ENCODE data around the gene PRKAG2. TPM values are rescaled to one million over a fixed set of nuclear protein-coding genes. Genes with fewer than 3 reads are reported as not detected.
A peak's percentile ranks its signal among the peaks of the same experiment; 100 is the strongest.

Gene PRKAG2
- polyA plus RNA-seq, 1 of the 3 experiments (the other 2 are of a cell fraction): 51.6 TPM

DNA sequence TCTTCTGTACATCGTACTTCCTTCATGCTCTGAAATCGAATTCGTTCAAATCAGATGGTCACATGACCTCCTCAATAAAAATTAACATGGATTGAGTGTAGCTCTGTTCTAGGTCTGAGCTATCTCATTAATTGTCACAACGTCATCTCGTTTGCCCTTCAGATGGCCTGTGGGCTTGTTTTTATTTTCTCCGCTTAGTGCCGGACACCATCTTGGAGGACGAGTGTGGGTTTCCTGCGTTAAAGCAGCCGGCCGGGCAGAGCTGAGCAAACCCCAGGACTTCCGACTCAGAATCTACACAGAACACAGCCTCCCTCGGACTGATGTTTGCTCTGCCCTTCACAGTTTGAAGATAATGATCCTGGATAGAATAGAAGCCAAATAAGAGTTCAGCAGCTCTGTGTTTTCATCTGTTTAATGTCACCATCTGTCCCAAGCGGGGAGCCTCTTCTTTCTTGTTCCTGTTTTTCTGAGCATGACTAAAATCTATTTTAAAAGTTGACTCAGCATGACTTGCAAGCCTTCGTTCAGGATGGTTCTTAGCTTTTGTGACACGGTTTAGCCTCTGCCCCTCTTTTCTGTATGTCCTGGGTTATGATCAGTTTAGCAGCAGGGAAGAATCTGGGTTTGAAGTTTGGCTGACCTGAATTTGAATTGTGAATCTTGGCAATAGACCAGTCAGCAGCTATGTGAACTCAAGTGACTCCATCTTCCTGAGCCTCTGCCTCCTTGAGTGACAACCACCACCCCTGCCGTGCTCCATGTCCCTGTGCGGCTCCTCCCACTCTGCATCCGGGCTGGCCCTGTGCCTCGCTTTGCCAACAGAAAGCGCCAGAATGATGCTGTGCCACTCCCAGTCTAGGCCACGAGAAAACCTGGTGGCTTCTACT is 48.8 kb upstream of the PRKAG2 start:
- Histone ChIP-seq H2AFZ (ENCODE audit: low read depth) (no peak overlapping the region), H3K9me2 (no peaks in the 10 kb centered on the region), H3K9me3 (no peaks in the 10 kb centered on the region), H3K79me2 (ENCODE audit: insufficient read depth) (no peaks in the 10 kb centered on the region), H3K9ac (no peak overlapping the region), H3K36me3 (replicated peaks in 1 of 2; ENCODE audit: control insufficient read depth in 1 of 2, insufficient read depth in 2 of 2, low read length in 1 of 2) (no peaks in the 10 kb centered on the region), H4K20me1 (ENCODE audit: insufficient read depth) (no peaks in the 10 kb centered on the region), H3K4me3 (ENCODE audit: low read depth in 2 of 2, low read length in 1 of 2) (no peak overlapping the region), H3K4me2 (no peak overlapping the region), H3K4me1 (ENCODE audit: control insufficient read depth in 1 of 2, insufficient read depth in 2 of 2, low read depth in 1 of 2, low read length in 1 of 2) (peaks cover 0 to 3% of the 10 kb centered on the region in 2 experiments; a peak in 1 of 4 replicates), H3K27ac (ENCODE audit: low read depth in 2 of 2, low read length in 1 of 2) (0 out of 4 replicates have a peak overlapping the region, but pooled peaks of 1 of the 2 experiments have one; percentile 1), H3F3A (replicated peaks; ENCODE audit: insufficient read depth) (no peaks in the 10 kb centered on the region), H3K27me3 (ENCODE audit: insufficient read depth) (peaks cover 3% of the 10 kb centered on the region; the same call in 1 of the 2 replicates)
- TF ChIP-seq MEF2A (IDR thresholded peaks at IDR 0.05; ENCODE audit: borderline replicate concordance, low read depth) (no peak), FOXM1 (IDR thresholded peaks at IDR 0.05; ENCODE audit: low read depth) (no peak), ELF1 (IDR thresholded peaks at IDR 0.05) (no peak), SIN3A (IDR thresholded peaks at IDR 0.05; ENCODE audit: borderline replicate concordance, low read depth, low read length) (no peak), CHD2 (IDR thresholded peaks at IDR 0.05; ENCODE audit: low read length, partially characterized antibody) (no peak)
- TF ChIP-seq, protein P1, sequence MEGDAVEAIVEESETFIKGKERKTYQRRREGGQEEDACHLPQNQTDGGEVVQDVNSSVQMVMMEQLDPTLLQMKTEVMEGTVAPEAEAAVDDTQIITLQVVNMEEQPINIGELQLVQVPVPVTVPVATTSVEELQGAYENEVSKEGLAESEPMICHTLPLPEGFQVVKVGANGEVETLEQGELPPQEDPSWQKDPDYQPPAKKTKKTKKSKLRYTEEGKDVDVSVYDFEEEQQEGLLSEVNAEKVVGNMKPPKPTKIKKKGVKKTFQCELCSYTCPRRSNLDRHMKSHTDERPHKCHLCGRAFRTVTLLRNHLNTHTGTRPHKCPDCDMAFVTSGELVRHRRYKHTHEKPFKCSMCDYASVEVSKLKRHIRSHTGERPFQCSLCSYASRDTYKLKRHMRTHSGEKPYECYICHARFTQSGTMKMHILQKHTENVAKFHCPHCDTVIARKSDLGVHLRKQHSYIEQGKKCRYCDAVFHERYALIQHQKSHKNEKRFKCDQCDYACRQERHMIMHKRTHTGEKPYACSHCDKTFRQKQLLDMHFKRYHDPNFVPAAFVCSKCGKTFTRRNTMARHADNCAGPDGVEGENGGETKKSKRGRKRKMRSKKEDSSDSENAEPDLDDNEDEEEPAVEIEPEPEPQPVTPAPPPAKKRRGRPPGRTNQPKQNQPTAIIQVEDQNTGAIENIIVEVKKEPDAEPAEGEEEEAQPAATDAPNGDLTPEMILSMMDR (IDR thresholded peaks at IDR 0.05): no peak
- peak; percentile 38 for DNase-seq
- ChIA-PET CTCF (interaction anchor here (0.7 to 1.2 kb wide), 2 partner anchors 142 to 143 kb away, joined by 4 read pairs; no protein-coding TSS in a partner anchor), POLR2A (no interaction called here)
- WGBS (ENCODE audit: low lambda C conversion rate): 58% methylated on average over 22 of the region's 22 CpGs

DNA sequence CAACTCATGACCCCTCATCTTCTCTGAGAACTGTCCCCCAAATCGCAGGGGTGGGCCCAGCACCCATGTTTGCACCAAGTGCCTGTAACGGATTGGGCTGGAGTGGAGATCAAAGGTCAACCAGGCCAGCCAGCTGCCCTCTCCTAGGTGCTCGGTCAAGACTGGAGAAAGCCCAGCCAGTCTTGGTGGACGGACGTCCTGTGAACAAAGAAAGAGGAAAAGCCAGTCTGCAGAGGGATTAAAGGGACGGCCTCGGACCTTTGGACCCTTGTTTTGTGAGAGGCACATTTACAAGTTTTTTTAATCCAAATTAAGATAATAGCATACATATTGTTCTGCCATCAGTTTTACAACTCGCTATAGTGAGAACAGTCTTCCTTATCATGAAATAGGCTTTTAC is 47.6 kb upstream of the PRKAG2 start:
- no peak overlapping the region for H3K4me3 ChIP-seq (ENCODE audit: low read depth in 2 of 2, low read length in 1 of 2)
- no peak overlapping the region for H2AFZ ChIP-seq (ENCODE audit: low read depth)
- no peak overlapping the region for H3K9ac ChIP-seq
- H3K27me3 ChIP-seq (ENCODE audit: insufficient read depth): peaks cover 3% of the 10 kb centered on the region; the same call in 1 of the 2 replicates
- 73% methylated on average over 8 of the region's 8 CpGs for WGBS (ENCODE audit: low lambda C conversion rate)
- H3K4me1 ChIP-seq (ENCODE audit: control insufficient read depth in 1 of 2, insufficient read depth in 2 of 2, low read depth in 1 of 2, low read length in 1 of 2): peaks cover 0 to 3% of the 10 kb centered on the region in 2 experiments; a peak in 1 of 4 replicates
- no peaks in the 10 kb centered on the region for H3K79me2 ChIP-seq (ENCODE audit: insufficient read depth)
- POLR2A ChIA-PET: no interaction called here
- no peaks in the 10 kb centered on the region for H4K20me1 ChIP-seq (ENCODE audit: insufficient read depth)
- H3K9me3 ChIP-seq: no peaks in the 10 kb centered on the region
- no peak overlapping the region for H3K4me2 ChIP-seq
- no peak overlapping the region for H3K27ac ChIP-seq (ENCODE audit: low read depth in 2 of 2, low read length in 1 of 2)
- no peaks in the 10 kb centered on the region for H3K9me2 ChIP-seq
- no peaks in the 10 kb centered on the region for H3K36me3 ChIP-seq (replicated peaks in 1 of 2; ENCODE audit: control insufficient read depth in 1 of 2, insufficient read depth in 2 of 2, low read length in 1 of 2)
- TF ChIP-seq MEF2A (IDR thresholded peaks at IDR 0.05; ENCODE audit: borderline replicate concordance, low read depth) (no peak), FOXJ3 (CRISPR knock-in tag; IDR thresholded peaks at IDR 0.05) (no peak), EP300 (IDR thresholded peaks at IDR 0.05; ENCODE audit: borderline replicate concordance in 1 of 2, low read depth in 1 of 2, low read length in 1 of 2) (no peak), MXI1 (IDR thresholded peaks at IDR 0.05; ENCODE audit: low read depth, low read length) (no peak), POLR2AphosphoS5 (IDR thresholded peaks at IDR 0.05; ENCODE audit: low read depth, low read length) (no peak), GATA2 (CRISPR knock-in tag; IDR thresholded peaks at IDR 0.05) (no peak), EZH2phosphoT487 (IDR thresholded peaks at IDR 0.05; ENCODE audit: borderline replicate concordance, low read depth) (no peak), FOXM1 (IDR thresholded peaks at IDR 0.05; ENCODE audit: low read depth) (no peak), RAD21 (IDR thresholded peaks at IDR 0.05; ENCODE audit: low read length) (no peak), NFIC (IDR thresholded peaks at IDR 0.05; ENCODE audit: borderline replicate concordance) (no peak), CHD2 (IDR thresholded peaks at IDR 0.05; ENCODE audit: low read length, partially characterized antibody) (no peak)
- TF ChIP-seq, protein P2, sequence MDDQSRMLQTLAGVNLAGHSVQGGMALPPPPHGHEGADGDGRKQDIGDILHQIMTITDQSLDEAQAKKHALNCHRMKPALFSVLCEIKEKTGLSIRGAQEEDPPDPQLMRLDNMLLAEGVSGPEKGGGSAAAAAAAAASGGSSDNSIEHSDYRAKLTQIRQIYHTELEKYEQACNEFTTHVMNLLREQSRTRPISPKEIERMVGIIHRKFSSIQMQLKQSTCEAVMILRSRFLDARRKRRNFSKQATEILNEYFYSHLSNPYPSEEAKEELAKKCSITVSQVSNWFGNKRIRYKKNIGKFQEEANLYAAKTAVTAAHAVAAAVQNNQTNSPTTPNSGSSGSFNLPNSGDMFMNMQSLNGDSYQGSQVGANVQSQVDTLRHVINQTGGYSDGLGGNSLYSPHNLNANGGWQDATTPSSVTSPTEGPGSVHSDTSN (IDR thresholded peaks at IDR 0.05): no peak
- TF ChIP-seq, protein P3, sequence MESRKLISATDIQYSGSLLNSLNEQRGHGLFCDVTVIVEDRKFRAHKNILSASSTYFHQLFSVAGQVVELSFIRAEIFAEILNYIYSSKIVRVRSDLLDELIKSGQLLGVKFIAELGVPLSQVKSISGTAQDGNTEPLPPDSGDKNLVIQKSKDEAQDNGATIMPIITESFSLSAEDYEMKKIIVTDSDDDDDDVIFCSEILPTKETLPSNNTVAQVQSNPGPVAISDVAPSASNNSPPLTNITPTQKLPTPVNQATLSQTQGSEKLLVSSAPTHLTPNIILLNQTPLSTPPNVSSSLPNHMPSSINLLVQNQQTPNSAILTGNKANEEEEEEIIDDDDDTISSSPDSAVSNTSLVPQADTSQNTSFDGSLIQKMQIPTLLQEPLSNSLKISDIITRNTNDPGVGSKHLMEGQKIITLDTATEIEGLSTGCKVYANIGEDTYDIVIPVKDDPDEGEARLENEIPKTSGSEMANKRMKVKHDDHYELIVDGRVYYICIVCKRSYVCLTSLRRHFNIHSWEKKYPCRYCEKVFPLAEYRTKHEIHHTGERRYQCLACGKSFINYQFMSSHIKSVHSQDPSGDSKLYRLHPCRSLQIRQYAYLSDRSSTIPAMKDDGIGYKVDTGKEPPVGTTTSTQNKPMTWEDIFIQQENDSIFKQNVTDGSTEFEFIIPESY (IDR thresholded peaks at IDR 0.05; ENCODE audit: borderline replicate concordance, low read depth): no peak
- TF ChIP-seq, protein P4, sequence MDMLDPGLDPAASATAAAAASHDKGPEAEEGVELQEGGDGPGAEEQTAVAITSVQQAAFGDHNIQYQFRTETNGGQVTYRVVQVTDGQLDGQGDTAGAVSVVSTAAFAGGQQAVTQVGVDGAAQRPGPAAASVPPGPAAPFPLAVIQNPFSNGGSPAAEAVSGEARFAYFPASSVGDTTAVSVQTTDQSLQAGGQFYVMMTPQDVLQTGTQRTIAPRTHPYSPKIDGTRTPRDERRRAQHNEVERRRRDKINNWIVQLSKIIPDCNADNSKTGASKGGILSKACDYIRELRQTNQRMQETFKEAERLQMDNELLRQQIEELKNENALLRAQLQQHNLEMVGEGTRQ (IDR thresholded peaks at IDR 0.05; ENCODE audit: borderline replicate concordance, low read depth, low read length): no peak
- no peaks in the 10 kb centered on the region for H3F3A ChIP-seq (replicated peaks; ENCODE audit: insufficient read depth)
- DNase-seq: no peak
- CTCF ChIA-PET: interaction anchor here (1.1 to 2.4 kb wide), 3 partner anchors 8 to 166 kb away, joined by 4 to 8 read pairs (median 8); no protein-coding TSS in a partner anchor
